PFSK-1 (cell line): ENCODE data around the gene DNTTIP2.
A peak's percentile ranks its signal among the peaks of the same experiment; 100 is the strongest.

Experiments
- FOXP2 ChIP-seq: optimal IDR thresholded peaks from 2 replicates; pipeline ENCODE3; 2011; ENCODE audit warnings: borderline replicate concordance, control low read depth, inconsistent platforms; ENCODE audit not compliant: insufficient read depth; ENCODE audit errors: extremely low read length, extremely low read depth
- POLR2AphosphoS5 ChIP-seq: IDR thresholded peaks from 2 replicates; pipeline ENCODE4 v1.6.1; 2012; ENCODE audit warnings: low read depth, mild to moderate bottlenecking, control low read depth, low read length, moderate library complexity
- REST ChIP-seq, 2 experiments: IDR thresholded peaks; 2 replicates each; pipeline versions ENCODE4 v1.6.1 to v1.8.0; 2011 to 2012; ENCODE audit warnings: low read depth in 2 of 2, low read length in 2 of 2, control low read depth in 1 of 2, inconsistent platforms in 1 of 2, mild to moderate bottlenecking in 1 of 2, moderate library complexity in 1 of 2; ENCODE audit not compliant: insufficient read depth in 1 of 2
- SIN3A ChIP-seq: IDR thresholded peaks from 2 replicates; pipeline ENCODE4 v1.6.1; 2012; ENCODE audit warnings: mild to moderate bottlenecking, low read length, moderate library complexity, borderline replicate concordance; ENCODE audit not compliant: insufficient read depth
- TAF1 ChIP-seq: IDR thresholded peaks from 2 replicates; pipeline ENCODE4 v1.6.1; 2012; ENCODE audit warnings: low read length, control low read depth, borderline replicate concordance; ENCODE audit not compliant: insufficient read depth

The DNTTIP2 gene

DNA sequence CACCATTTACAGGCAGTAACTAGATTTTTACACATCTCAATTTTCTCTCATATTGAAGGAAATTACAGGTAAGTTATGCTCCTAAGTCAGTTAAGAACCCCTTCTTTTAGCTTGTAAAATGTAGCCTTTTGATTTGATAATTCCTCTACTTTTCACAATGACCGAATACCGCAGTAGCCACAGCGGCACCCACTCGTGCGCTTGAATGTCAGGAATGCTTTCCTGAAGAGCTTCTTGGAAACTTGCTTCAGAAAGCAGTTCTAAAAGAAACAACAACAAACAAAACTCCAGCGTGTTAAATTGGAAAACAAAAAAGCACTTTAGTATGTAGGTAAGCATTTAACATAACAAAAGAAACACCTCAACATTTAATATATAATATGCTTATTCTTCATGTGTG lies 9.9 kb upstream of the DNTTIP2 start:
- TF ChIP-seq POLR2AphosphoS5 (no peak), TAF1 (no peak), SIN3A (no peak)

GRCh38 chr1:93882269-93882668 lies 3.3 kb upstream of the DNTTIP2 start:
- TF ChIP-seq POLR2AphosphoS5 (no peak), FOXP2 (no peak), SIN3A (no peak), REST (IDR thresholded peaks at IDR 0.05; ENCODE audit: insufficient read depth in 1 of 2, low read depth in 2 of 2, low read length in 2 of 2) (no peak), TAF1 (no peak)

DNA sequence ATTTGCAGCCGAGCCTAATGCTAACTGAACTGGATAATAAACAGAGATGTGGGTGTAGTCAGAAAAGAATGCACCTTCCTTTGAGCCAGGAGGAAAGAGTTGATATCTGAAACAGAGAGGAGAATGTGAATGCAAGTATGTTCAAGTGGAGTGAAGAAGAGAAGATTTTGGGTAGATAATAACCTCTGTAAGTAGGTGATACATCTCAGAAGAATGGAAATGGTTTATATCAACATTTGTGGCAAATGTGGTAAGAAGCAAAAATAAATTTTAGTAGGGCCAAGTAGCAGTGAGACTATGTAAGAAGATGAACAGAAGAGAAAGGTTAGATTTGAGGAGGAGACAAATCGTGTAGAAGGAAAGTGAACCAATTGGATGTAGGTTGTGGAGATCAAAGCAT lies 1.7 kb upstream of the DNTTIP2 start:
- TF ChIP-seq REST (IDR thresholded peaks at IDR 0.05; ENCODE audit: insufficient read depth in 1 of 2, low read depth in 2 of 2, low read length in 2 of 2) (no peak), TAF1 (no peak), SIN3A (no peak), POLR2AphosphoS5 (no peak), FOXP2 (no peak)

- TF ChIP-seq REST (IDR thresholded peaks at IDR 0.05; ENCODE audit: insufficient read depth in 1 of 2, low read depth in 2 of 2, low read length in 2 of 2) (peak in 1 of 2 experiments; percentile 55; a peak in 1 of 4 replicates), POLR2AphosphoS5 (no peak)
Observed at GRCh38 chr1:93878501-93878888, 511 bp downstream of the DNTTIP2 start.

DNA sequence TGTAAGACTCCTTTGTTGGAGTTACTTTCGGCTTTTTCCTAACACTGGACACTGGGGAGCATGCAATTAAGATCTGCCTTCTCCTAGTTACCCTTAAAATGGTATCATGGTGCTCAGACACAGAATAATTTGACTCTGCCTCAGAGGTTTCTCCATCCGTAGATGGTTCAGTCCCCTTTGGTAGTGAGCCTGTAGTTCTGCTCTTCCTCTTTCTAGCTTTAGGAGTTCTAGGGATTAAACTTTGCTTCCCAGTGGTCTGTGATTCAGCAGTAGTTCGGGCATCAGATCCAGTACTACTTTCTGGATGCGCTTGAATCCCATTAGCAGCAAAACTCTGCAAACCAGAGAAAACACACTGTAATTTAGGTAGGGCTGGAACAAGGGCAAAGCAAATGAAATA lies 1.5 kb downstream of the DNTTIP2 start:
- TF ChIP-seq FOXP2: no peak
- TF ChIP-seq REST (IDR thresholded peaks at IDR 0.05; ENCODE audit: insufficient read depth in 1 of 2, low read depth in 2 of 2, low read length in 2 of 2): no peak
- no peak for TF ChIP-seq POLR2AphosphoS5
- no peak for TF ChIP-seq TAF1
- TF ChIP-seq SIN3A: no peak
